GM18867 (cell line): Measurements from ENCODE around the gene SPINK13.
"Not testable (repeated sequence)": the region's sequence is repeated elsewhere in the genome, so short reads cannot be mapped to it uniquely, and the experiment has no call there.

Source experiments
- ATAC-seq: cut with Tn5 transposase; IDR thresholded peaks from one replicate; pipeline ENCODE4 v1.9.1; 2021; ENCODE audit warnings: mild to moderate bottlenecking, moderate library complexity; ENCODE audit not compliant: unreplicated experiment

Gene SPINK13, protein sequence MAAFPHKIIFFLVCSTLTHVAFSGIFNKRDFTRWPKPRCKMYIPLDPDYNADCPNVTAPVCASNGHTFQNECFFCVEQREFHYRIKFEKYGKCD

DNA sequence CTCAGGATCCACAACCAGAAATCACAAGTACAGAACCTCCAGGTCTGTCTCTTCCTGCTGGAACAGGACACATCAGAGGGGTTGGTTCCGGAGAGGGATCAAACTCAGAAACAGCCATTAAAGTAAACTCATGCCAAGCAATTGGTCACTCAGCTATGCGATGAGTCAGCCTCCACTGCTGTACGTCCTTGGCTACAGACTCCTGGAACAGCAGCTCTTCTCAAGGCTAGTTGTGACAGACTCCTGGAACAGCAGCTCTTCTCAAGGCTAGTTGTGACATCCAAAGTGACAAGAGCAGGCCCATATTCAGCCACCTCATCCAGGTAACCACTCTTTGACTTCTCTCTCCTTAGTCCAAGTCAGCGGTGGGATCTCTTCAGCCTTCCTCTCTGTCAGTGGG lies at the start of gene SPINK13:
SPINK13 (plus strand) TSS at position 229 of the 400 bp plus-strand sequence. CDS start 1,279 bp downstream, outside the sequence.
- no peak for ATAC-seq

DNA sequence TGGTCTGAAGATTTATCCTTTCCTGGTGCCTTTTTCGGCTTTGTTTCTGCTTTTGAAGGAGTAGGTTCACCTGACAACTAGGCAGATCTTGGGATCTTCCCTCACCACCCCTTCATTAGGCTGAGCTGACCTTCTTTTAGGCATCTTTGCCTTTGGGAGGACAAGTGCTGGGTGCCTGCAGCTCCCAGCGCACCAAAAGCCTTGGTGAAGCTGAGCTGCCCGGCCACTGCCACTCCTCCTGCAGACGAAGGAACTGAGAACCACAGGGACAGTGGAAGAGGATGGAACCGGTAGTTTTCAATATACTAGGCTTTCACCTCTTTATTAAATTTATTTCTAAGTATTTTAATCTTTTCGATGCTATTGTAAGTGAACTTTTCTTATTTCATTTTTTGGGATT lies 47.1 kb upstream of the SPINK13 start:
- ATAC-seq: no peak

DNA sequence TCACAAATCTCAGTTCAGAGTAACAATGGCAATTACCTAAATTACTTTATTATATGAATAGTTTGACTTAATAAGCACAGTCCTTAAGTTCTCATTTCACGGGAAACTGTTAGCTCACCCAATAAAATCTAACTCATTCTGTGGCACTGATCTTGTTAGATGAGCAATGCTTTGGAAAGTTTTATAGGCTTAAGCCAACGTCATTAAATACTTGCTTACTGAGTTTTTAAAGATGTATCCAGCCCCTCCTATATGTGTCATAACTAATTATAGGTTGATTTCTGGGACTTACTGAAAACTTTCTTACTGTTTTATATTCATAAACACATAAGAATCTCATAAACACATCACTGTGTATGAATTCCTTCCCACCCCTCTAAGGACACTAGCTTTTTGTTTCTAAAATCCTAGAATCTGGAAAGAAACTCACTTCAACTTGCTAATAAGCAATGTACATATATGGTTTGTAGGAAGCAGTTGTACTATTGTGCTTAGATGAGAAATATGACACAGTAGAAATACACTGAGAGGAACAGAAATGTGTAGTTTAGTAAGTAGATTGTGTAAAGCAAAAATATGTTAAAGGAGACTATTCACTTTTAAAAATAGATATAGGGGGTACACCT lies 44.4 kb upstream of the SPINK13 start:
- ATAC-seq: no peak

DNA sequence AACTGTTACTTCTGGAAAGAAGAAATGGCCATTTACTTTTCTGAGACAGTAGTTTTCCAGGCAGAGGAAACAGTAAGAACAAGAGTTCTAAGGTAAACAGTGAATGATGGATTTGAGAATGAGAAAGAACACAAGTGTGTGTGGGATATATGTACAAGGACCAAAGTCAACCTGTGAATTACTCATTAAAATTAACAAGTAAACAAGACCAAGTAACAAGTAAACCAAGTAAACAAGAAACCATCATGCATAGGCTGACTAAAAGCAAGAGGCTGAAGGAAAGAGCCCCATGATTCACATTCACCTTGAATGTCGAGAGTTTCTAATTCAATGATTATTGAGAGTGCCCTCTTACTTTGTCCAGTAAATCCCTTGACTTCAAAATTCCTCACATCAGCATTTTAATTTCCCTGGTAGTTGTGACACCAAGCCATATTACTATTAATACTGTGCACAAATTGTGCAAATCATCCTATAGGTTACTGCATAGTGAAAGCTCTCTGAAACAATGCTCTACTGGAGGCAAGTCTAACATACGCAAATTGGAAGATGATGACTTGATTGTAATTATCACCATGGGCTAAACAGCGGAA lies 40.1 kb upstream of the SPINK13 start:
- ATAC-seq: no peak

DNA sequence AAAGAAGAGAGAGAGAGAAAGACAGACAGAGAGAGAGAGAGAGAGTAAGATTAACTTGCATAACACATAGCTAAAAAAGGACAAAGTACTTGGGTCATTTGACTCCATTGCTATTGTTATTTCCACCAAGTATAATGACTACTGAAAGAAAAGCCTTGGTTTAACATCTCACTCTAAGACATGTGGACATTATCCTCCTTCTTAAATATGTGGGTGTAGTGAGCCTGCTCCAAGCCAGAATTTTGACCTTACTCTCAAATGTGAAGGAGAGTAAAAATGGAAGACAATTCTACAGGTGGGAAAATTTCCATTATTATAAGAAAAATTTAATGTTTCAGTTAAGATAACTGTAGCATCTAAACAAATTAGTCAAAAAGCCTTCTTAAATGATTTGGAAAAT lies 38.8 kb upstream of the SPINK13 start:
- ATAC-seq: no peak

DNA sequence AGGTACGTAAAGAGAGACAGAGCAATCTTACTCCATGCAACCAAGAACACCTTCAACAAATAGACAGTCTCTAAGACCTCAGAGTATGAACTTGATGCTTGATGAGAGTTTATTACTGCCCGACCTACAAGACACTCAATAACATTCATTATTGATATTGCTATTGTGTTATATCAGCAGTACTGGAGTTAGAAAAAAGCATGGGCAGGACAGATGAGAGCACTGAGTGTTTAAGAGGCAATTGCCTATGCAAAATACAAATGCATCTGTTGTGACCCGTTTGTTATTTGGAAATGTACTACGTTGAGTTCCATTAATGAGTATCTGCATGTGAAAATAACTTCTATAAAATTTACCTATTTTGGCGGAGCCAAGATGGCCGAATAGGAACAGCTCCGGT lies 38.4 kb upstream of the SPINK13 start:
- no peak for ATAC-seq

DNA sequence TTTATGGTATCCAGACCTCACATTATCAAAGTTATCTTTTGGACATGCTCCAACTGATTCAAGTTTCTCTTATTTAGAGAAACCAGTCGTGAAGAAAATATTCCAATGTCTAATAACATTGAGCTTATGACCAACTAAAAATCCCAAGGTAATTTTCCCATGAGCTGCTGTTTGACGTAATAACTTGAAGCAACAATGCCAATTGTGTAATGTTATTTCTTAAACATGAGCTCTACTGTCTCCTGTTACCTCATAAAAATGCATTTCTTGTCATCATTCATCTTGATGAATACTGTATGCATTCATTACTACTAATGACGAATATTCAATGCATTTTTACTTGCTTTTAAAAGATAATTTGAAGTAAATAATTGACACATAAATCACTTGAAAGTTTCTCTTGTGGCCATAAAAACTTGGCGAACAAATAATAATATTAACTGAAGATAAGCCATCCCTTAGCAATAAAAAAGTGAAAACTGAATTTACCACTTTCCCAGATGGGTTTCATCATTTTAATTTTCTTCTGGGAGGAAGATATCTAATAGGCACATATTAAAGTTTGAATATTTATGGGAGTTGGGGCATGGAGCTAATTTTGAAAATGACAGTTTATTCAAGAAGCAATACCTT lies 30.7 kb upstream of the SPINK13 start:
- no peak for ATAC-seq

DNA sequence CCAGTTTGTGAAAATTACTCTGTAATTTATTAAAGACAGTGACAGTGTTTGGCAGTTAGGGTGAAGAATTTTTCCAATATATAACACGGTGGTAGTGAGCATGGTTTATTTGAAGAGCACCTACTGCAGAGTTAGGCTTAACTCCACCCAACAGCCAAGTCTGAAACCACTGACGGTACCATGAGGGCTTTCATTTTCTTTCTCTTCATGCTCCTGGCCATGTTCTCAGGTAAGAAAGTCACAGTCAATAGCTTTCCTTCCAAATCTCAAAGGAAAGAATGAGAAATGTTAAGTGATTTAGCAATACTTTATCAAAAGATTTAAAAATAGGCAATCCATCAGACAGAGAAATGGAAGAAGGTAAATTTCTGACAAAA lies 30.2 kb upstream of the SPINK13 start, which contains the start of gene MARCOL:
MARCOL (plus strand) TSS at position 108 of the 377 bp plus-strand sequence; CDS start at position 181, 73 bp downstream.
- no peak for ATAC-seq

DNA sequence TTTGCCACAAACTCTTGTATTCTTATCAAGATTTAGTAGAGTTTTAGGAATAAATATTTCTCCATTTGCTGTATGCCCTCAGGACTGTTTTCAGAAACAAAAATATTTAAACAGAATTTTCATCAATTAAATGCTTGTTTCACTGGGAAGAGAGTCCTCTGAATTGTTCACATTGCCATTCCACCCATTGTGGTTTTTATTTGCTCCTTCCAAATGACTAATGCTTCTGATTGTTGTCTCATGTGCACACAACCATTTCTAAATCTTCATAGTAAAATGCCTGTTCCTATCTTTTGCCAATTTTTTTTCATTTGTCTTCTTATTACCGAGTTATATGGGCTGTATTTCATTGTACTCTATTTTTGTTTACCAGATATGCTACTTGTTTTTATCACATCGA lies 19.7 kb upstream of the SPINK13 start:
- ATAC-seq: no peak

DNA sequence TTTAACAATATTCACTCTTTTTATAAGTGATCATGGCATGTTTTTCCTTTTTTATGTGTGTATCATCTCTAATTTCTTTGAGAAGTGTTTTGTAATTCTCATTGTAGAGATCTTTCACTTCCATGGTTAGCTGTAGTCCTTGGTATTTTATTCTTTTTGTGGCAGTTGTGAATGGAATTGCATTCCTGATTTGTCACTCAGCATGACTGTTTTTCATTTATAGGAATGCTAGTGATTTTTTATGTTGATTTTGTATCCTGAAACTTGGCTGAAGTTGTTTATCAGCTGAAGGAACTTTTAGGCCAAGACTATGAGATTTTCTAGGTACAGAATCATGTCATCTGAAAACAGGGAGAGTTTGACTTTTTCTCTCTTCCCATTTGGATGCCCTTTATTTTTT lies 13.1 kb upstream of the SPINK13 start:
- no peak for ATAC-seq

DNA sequence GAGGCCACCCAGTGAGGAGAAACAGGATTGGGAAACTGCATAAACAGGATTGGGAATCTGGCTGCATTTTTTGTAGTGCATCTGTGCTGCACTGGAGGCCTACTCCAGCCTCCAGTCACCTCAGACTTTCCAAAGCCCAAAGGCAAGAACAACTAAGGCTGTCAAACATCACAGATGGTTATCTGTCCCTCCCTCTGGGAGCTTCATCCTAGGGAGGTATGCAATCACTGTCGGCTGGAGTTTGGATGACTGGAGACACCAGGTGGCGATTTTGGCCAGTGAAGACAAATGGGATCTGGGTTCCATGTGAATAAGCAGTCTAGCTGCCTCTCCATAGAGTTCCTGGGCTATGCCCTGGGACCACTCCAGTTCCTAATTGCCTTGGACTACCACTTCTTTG lies 9.3 kb upstream of the SPINK13 start:
- no peak for ATAC-seq

DNA sequence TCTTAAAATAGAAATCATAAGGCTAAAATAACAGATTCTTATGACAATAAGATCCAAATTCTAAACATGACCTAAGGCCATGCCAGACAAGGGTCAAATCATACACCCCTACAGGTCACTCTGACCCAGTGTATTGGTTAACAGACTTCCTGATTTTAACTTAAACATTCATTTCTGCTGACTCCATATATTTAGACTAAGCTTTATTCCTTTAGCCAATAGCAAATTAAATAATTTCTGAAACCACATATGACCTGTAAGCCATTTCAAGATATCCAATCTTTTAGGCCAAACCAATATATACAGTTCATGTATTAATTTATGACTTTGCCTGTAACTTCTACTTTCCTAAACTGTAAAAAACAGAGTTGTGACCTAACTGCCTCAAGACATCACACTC lies 7.4 kb upstream of the SPINK13 start:
- ATAC-seq: no peak

DNA sequence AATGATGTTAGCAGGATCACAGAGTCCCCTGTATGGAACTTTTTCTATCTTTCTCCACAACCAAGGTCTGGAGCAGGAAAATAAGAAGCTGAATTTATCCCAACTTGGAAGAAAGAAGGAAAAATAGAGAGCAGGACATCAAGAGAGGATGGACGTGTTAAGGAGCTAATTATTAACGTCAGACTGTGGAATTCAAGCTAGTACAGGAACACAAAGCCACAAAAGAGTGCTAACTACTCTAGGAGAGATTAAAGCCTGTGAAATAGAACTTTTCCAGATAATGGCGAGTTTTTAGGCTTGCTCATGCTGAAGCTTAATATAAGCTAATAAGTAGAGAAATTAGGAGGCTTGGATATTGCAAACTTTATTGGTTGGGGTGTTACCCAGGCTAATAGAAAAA lies 632 bp upstream of the SPINK13 start:
- no peak for ATAC-seq

DNA sequence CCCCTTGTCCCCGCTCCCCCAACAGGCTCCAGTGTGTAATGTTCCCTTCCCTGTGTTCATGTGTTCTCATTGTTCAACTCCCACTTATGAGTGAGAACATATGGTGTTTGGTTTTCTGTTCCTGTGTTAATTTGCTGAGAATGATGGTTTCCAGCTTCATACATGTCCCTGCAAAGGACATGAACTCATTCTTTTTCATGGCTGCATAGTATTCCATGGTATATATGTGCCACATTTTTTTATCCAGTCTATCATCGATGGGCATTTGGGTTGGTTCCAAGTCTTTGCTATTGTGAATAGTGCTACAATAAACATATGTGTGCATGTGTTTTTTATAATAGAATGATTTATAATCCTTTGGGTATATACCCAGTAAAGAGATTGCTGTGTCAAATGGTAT lies 6.5 kb downstream of the SPINK13 start:
- not testable (repeated sequence) for ATAC-seq

DNA sequence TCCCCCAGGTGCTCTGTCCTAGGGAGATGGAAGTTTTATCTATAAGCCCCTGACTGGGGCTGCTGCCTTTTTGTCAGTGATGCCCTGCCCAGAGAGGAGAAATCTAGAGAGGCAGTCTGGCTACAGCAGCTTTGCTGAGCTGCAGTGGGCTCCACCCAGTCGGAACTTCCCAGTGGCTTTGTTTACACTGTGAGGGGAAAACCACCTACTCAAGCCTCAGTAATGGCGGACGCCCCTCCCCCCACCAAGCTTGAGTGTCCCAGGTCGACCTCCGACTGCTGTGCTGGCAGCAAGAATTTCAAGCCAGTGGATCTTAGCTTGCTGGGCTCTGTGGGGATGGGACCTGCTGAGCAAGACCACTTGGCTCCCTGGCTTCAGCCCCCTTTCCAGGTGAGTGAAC lies 12.3 kb downstream of the SPINK13 start:
- ATAC-seq: not testable (repeated sequence)

DNA sequence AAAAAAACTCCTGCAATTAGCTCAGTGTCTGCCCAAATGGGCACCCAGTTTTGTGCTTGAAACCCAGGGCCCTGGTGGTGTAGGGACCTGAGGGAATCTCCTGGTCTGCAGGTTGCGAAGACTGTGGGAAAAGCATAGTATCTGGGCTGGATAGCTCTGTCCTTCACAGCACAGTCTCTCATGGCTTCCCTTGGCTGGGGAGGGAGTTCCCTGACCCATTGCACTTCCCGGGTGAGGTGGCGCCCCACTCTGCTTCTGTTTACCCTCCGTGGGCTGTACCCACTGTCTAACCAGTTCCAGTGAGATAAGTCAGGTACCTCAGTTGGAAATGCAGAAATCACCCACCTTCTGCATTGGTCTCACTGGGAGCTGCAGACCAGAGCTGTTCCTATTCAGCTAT lies 12.7 kb downstream of the SPINK13 start:
- not testable (repeated sequence) for ATAC-seq

DNA sequence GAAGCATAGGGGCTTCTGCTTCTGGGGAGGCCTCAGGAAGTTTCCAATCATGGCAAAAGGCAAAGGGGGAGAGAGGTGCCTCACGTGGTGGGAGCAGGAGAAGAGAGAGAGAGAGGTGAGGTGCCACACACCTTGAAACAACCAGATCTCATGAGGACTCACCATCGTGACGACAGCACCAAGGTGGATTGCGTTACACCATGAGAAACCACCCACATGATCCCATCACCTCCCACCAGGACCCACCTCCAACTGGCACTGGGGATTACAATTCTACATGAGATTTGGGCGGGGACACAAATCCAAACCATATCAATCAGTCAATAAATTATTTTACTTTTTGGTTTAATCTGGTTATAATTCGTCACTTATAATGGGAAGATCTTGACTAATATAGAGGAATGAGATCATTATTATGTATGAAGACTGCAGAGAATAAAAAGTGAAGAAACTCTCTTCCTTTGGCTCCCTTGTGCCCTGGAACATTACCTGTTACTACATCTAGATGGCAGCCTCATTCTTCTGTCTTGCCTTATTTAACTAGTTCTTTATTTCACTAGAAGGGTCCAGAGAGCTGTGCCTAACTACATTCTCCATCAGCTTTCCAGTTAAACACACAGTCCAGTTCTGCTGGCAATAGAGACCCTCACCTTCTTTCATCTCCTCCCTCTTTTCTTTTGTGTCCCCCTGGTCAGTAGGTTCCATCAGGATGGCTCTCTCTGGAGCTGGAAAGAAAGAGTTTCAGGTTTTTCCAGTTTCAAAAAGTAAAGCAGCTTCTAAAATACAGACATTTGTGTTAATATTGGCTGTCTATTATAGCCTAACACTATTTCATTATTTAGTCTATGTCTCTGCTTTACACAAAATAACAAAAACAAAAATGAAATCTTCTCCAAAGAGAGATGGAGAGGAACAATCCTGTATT lies 21.9 kb downstream of the SPINK13 start:
- ATAC-seq: no peak

DNA sequence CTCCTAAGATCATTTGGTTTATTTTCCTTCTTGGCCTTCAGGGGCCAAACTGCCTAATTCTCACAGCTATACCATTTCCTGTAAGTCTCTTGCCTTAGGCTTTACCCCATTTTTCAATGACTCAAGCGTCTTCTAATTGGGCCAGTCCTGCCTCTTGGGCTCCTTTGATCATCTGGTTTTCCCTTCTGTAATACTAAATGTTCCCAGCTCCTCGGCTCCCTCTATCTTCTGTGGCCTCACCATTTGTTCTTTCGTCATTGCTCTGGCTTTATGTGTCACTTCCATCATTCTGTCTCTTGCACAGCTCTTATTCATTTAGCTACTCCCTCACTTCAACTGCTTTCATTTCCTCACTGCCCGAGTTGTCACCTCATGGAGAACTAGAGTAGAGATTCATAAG lies 29.1 kb downstream of the SPINK13 start:
- ATAC-seq: no peak

DNA sequence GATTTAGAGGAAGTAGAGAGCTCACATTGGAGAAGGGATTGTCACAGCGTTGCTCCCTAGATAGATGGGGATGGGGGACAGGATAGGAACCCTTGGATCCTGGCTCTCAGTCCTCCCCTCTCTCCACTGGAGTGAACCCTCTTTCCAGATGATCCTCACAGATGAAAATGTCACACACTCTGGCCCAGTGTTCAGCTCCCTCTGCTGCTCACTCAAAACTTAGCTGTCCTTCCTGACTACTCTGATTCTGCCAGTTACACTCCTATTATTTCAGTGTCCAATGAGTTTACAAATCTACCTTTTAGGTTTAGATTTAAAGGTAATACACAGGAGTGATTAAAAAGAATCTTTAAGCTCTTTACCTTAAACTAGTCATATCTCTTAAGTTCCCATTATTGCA lies 37.9 kb downstream of the SPINK13 start:
- ATAC-seq: no peak

DNA sequence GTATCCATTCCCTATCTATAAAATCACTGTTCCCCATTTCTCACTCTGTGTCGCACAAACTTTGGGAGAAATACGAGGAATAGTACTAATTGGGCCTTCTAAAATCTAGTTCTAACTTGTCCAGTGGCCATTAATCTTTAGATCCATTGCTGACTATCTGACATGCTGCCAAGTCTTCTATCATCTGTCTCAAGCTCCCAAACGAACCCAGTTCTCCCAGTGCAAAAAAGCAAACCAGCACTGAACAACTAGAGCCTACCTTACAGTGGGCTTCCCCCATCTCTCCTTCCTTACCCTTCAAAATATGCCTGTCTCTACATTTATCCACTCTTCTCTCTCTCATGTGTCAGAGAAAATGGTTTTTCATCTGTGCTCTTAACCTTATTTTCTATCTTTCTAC lies 40.4 kb downstream of the SPINK13 start:
- no peak for ATAC-seq

DNA sequence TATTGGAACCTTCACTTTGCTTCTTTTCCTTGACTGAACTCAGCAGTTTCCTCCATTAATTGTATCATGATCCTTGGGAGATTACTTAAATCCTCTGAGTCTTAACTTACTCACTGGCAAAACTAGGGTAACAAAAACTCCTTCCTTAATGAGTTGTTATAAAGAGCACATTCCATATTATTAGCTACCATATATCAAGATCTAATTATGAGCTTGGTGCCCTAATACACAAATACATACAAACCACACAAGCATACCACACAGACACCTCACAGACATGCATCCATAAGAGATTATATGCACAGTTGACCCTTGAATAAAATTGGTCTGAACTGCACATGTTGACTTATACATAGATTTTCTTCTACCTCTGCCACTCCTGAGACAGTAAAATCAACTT lies 41.2 kb downstream of the SPINK13 start:
- no peak for ATAC-seq
